Measurements from ENCODE around the gene GRB10.

GRCh38 chr7:50610521-50611277, 172.0 kb downstream of the GRB10 start:
- no peak for TF ChIP-seq CTCF (IDR thresholded peaks at IDR 0.05)
- no peak for TF ChIP-seq POLR2A (IDR thresholded peaks at IDR 0.05)

All from Peyer's patch (tissue), 4 donors.